GM12878 (cell line): ENCODE data around the gene C7orf33. TPM values are rescaled to one million over a fixed set of nuclear protein-coding genes. Genes with fewer than 3 reads are reported as not detected.

Experiments used
- ATAC-seq: fragments of 200-7000 bp; cut with Tn5 transposase; 3 replicates; pipeline ENCODE4 v1.9.1; 2020; ENCODE audit warnings: mild to moderate bottlenecking, moderate library complexity
- BruUV-seq: library from RNA; stranded (reverse); fragments of 400-500 nt; replicated peaks from 2 replicates; lab custom pipeline; 2021; lab: Mats Ljungman, UMichigan
- CTCF ChIA-PET: fragments of 300-600 bp; sonication (Branson Sonifier 250); formaldehyde crosslinking; extraction: SDS; loops from one replicate; lab custom pipeline; 2021; ENCODE audit warnings: inconsistent platforms; lab: Yijun Ruan, JAX
- POLR2A ChIA-PET: fragments of 350-600 bp; formaldehyde crosslinking; extraction: SDS; loops from one replicate; lab custom pipeline; 2021; ENCODE audit warnings: inconsistent platforms; lab: Charles Lee
- RAD21 ChIA-PET: fragments of 300-600 bp; sonication (Branson Sonifier 250); formaldehyde crosslinking; loops from one replicate; lab custom pipeline; 2023; ENCODE audit warnings: antibody characterized with exemption; ENCODE audit not compliant: unreplicated experiment; lab: Charles Lee
- SMC1A ChIA-PET: fragments of 300-600 bp; sonication (Branson Sonifier 250); formaldehyde crosslinking; loops from one replicate; lab custom pipeline; 2023; ENCODE audit not compliant: unreplicated experiment, uncharacterized antibody; lab: Charles Lee
- DNase-seq: peaks from one replicate; pipeline ENCODE4 v3.0.0-alpha.2; 2011; ENCODE audit warnings: low read depth, low spot score
- FAIRE-seq: peaks from 3 replicates; lab custom pipeline; 2011; peaks lifted over from hg19 to GRCh38; lab: Jason Lieb, UNC
- H2AFZ ChIP-seq: 2 replicates; pipeline ENCODE4 v1.6.0; 2011; ENCODE audit warnings: low read depth, low read length, control low read depth; ENCODE audit not compliant: control insufficient read depth
- H3K27ac ChIP-seq: 2 replicates; pipeline ENCODE4 v1.5.1; 2011; ENCODE audit warnings: control low read depth; ENCODE audit not compliant: control insufficient read depth, insufficient read depth
- H3K27me3 ChIP-seq, 2 experiments: replicated peaks in 1 of 2; 2 replicates each; pipeline versions ENCODE4 v1.6.0 to v1.6.1; 2011; ENCODE audit warnings: low read length in 1 of 2; ENCODE audit not compliant: control insufficient read depth in 2 of 2, insufficient read depth in 2 of 2
- H3K36me3 ChIP-seq, 2 experiments: 2 replicates each; pipeline ENCODE4 v1.5.1; 2011; ENCODE audit warnings: low read length in 1 of 2; ENCODE audit not compliant: control insufficient read depth in 2 of 2, insufficient read depth in 2 of 2
- H3K4me1 ChIP-seq: 2 replicates; pipeline ENCODE4 v1.6.1; 2011; ENCODE audit warnings: mild to moderate bottlenecking, low read length, moderate library complexity, mixed read lengths; ENCODE audit not compliant: control insufficient read depth, insufficient read depth
- H3K4me2 ChIP-seq: 2 replicates; pipeline ENCODE4 v1.6.0; 2011; ENCODE audit warnings: control low read depth; ENCODE audit not compliant: control insufficient read depth, insufficient read depth
- H3K4me3 ChIP-seq: fragments of 200-600 bp; sonication (generic); 2 replicates; pipeline ENCODE4 v1.5.1; 2016
- H3K79me2 ChIP-seq: 2 replicates; pipeline ENCODE4 v1.6.0; 2011; ENCODE audit warnings: low read length; ENCODE audit not compliant: control insufficient read depth, insufficient read depth
- H3K9ac ChIP-seq: 2 replicates; pipeline ENCODE4 v1.8.0; 2011; ENCODE audit warnings: low read length, control low read depth, mixed read lengths; ENCODE audit not compliant: control insufficient read depth, insufficient read depth
- H3K9me3 ChIP-seq: replicated peaks from 3 replicates; pipeline ENCODE4 v1.5.1; 2011; ENCODE audit warnings: mild to moderate bottlenecking, low read length; ENCODE audit not compliant: control insufficient read depth, insufficient read depth
- H4K20me1 ChIP-seq: 2 replicates; pipeline ENCODE4 v1.6.0; 2011; ENCODE audit not compliant: control insufficient read depth, insufficient read depth
- CBX5 ChIP-seq: sonication (generic); IDR thresholded peaks from 2 replicates; pipeline ENCODE4 v1.6.1; 2016; ENCODE audit warnings: low read depth, moderate library complexity, mild to moderate bottlenecking, inconsistent platforms
- CEBPB ChIP-seq, 2 experiments: fragments of 150-350 bp in 1 of 2; IDR thresholded peaks; 2 replicates each; pipeline ENCODE4 v1.6.1; 2012 to 2014; ENCODE audit warnings: low read depth in 2 of 2, low read length in 2 of 2, borderline replicate concordance in 1 of 2, inconsistent platforms in 1 of 2
- CHD1 ChIP-seq: IDR thresholded peaks from 2 replicates; pipeline ENCODE4 v1.6.1; 2012; ENCODE audit warnings: low read depth, low read length, improper control_type of control experiment
- DPF2 ChIP-seq: fragments of 450-650 bp; IDR thresholded peaks from 2 replicates; pipeline ENCODE4 v1.6.1; 2017; ENCODE audit warnings: mild to moderate bottlenecking
- ELK1 ChIP-seq: IDR thresholded peaks from 2 replicates; pipeline ENCODE4 v1.6.1; 2012; ENCODE audit warnings: low read depth, low read length, improper control_type of control experiment
- ETV6 ChIP-seq, 2 experiments: fragments of 450-650 bp in 1 of 2; IDR thresholded peaks in 1 of 2; conservative IDR thresholded peaks in 1 of 2; 2 replicates each; pipeline ENCODE4 v1.6.1; 2014; ENCODE audit warnings: antibody characterized with exemption in 1 of 2, borderline replicate concordance in 1 of 2, low read depth in 1 of 2, mild to moderate bottlenecking in 1 of 2, moderate library complexity in 1 of 2
- IKZF2 ChIP-seq, 2 experiments: fragments of 450-650 bp; IDR thresholded peaks; 2 replicates each; pipeline ENCODE4 v1.6.1; 2017; ENCODE audit warnings: mild to moderate bottlenecking in 2 of 2, moderate library complexity in 2 of 2
- MYB ChIP-seq: fragments of 150-350 bp; IDR thresholded peaks from 2 replicates; pipeline ENCODE4 v1.6.1; 2014; ENCODE audit warnings: mild to moderate bottlenecking, low read depth, low read length, borderline replicate concordance
- NFXL1 ChIP-seq: fragments of 450-650 bp; IDR thresholded peaks from 2 replicates; pipeline ENCODE4 v1.6.1; 2017; ENCODE audit warnings: antibody characterized with exemption, mild to moderate bottlenecking, borderline replicate concordance
- NFYA ChIP-seq: IDR thresholded peaks from 2 replicates; pipeline ENCODE4 v1.6.1; 2011; ENCODE audit warnings: low read depth, mild to moderate bottlenecking, low read length, improper control_type of control experiment, borderline replicate concordance
- NR2F1 ChIP-seq: fragments of 450-650 bp; conservative IDR thresholded peaks from 2 replicates; pipeline ENCODE4 v1.6.1; 2017; ENCODE audit warnings: mild to moderate bottlenecking
- POLR2AphosphoS2 ChIP-seq: IDR thresholded peaks from 2 replicates; pipeline ENCODE4 v1.6.1; 2011; ENCODE audit warnings: low read depth, mild to moderate bottlenecking, low read length, improper control_type of control experiment, moderate library complexity
- RAD21 ChIP-seq: IDR thresholded peaks from 2 replicates; pipeline ENCODE4 v1.6.1; 2011; ENCODE audit warnings: mild to moderate bottlenecking, low read depth, low read length, moderate library complexity; ENCODE audit not compliant: insufficient read depth
- RBBP5 ChIP-seq: fragments of 200-600 bp; sonication (generic); conservative IDR thresholded peaks from 2 replicates; pipeline ENCODE4 v1.6.1; 2016
- RFX5 ChIP-seq: IDR thresholded peaks from 2 replicates; pipeline ENCODE4 v1.6.1; 2011; ENCODE audit warnings: low read depth, low read length, improper control_type of control experiment
- SMAD1 ChIP-seq: fragments of 450-650 bp; IDR thresholded peaks from 2 replicates; pipeline ENCODE4 v1.6.1; 2018; ENCODE audit warnings: mild to moderate bottlenecking, low read depth; ENCODE audit not compliant: partially characterized antibody
- SMC3 ChIP-seq: IDR thresholded peaks from 2 replicates; pipeline ENCODE4 v1.6.1; 2011; ENCODE audit warnings: low read length, improper control_type of control experiment, borderline replicate concordance
- TAF1 ChIP-seq: IDR thresholded peaks from 2 replicates; pipeline ENCODE4 v1.6.1; 2011; ENCODE audit warnings: mild to moderate bottlenecking, low read depth, low read length, borderline replicate concordance
- TCF7 ChIP-seq: IDR thresholded peaks from 2 replicates; pipeline ENCODE4 v1.6.1; 2014; ENCODE audit warnings: antibody characterized with exemption, borderline replicate concordance
- ZBTB40 ChIP-seq: fragments of 450-650 bp; IDR thresholded peaks from 2 replicates; pipeline ENCODE4 v1.6.1; 2016; ENCODE audit warnings: mild to moderate bottlenecking, moderate library complexity, borderline replicate concordance
- WGBS: methylation state at CpG from one replicate; pipeline ENCODE4 v1.1.6; 2016; ENCODE audit warnings: low lambda C conversion rate; ENCODE audit not compliant: insufficient replicate concordance, insufficient coverage; ENCODE audit errors: missing lambda C conversion rate; 5-methylcytosine and 5-hydroxymethylcytosine counted together
- in situ Hi-C: fragments of 300-500 bp; cut with MboI; formaldehyde crosslinking; loops from 9 replicates; pipeline ENCODE4 v1.14.3; 2018; ENCODE audit warnings: mixed read lengths
- intact Hi-C: fragments of 100-400 bp; cut with micrococcal nuclease; formaldehyde crosslinking; loops from one replicate; pipeline ENCODE4 v1.14.2; 2022; ENCODE audit not compliant: unreplicated experiment
- polyA plus RNA-seq, 11 experiments: library from polyadenylated mRNA; depleted of rRNA in 4 of 11; unstranded in 6 of 11; stranded (reverse) in 5 of 11; fragments of >200 nt; fragmentation: Nextera tagmentation in 4 of 11; fragmentation: Illumina TruSeq in 1 of 11; extraction: Ambion mirVana in 4 of 11; extraction: Trizol in 1 of 11; gene quantifications; 1 replicate in 1 of 11; 2 replicates in 10 of 11; pipeline versions ENCODE4 v1.2.1 to v1.2.3, GENCODE V29; 2011 to 2016; ENCODE audit warnings: inconsistent platforms in 2 of 11, missing spikeins in 2 of 11, low read depth in 1 of 11
- total RNA-seq, 4 experiments: library from RNA; depleted of rRNA in 3 of 4; stranded (reverse); fragments of >200 nt in 3 of 4; fragmentation: Illumina TruSeq in 1 of 4; extraction: Trizol in 1 of 4; gene quantifications; 2 replicates each; pipeline versions ENCODE4 v1.2.1 to v1.2.3, GENCODE V29; 2013 to 2021

Gene C7orf33
- total and polyA plus RNA-seq, 10 of the 15 experiments (the other 5 are each of a cell fraction or from before 2014, with no cell fraction given) = not detected

- TF ChIP-seq POLR2AphosphoS2 (no peak), IKZF2 (IDR thresholded peaks at IDR 0.05) (no peak), RFX5 (no peak)
Measured at GRCh38 chr7:148553979-148554378, 36.6 kb upstream of the C7orf33 start (continued).

- DNase-seq (no peak), FAIRE-seq (no peak)
- TF ChIP-seq CEBPB (IDR thresholded peaks at IDR 0.05; ENCODE audit: borderline replicate concordance in 1 of 2, low read depth in 2 of 2, low read length in 2 of 2) (no peak), MYB (no peak), CBX5 (no peak), ELK1 (no peak), NFXL1 (no peak), SMAD1 (no peak), ETV6 (conservative IDR thresholded peaks at IDR 0.05 in 1 of 2, IDR thresholded peaks at IDR 0.05 in 1 of 2; ENCODE audit: borderline replicate concordance in 1 of 2, low read depth in 1 of 2) (no peak), DPF2 (no peak), TAF1 (no peak), NFYA (no peak), NR2F1 (no peak), ZBTB40 (no peak), TCF7 (no peak), RBBP5 (no peak), CHD1 (no peak), SMC3 (no peak), RAD21 (no peak)
- TF ChIP-seq, all 136 proteins: peak for 0
- in situ Hi-C loops = no loop called here
- Histone ChIP-seq H3K27me3 (peaks cover 0 to 4% of the 10 kb centered on the region in 2 experiments; a peak in 2 of 4 replicates), H3K9me3 (no peaks in the 10 kb centered on the region; the same call in 2 of the 3 replicates), H3K4me1 (no peaks in the 10 kb centered on the region), H4K20me1 (no peaks in the 10 kb centered on the region), H2AFZ (no peak overlapping the region), H3K9ac (no peak overlapping the region), H3K27ac (no peak overlapping the region), H3K4me3 (no peak overlapping the region), H3K4me2 (no peak overlapping the region), H3K79me2 (no peaks in the 10 kb centered on the region), H3K36me3 (no peaks in the 10 kb centered on the region)
- CTCF ChIA-PET = interaction anchor here (1.6 to 1.9 kb wide), 2 partner anchors 17 to 52 kb away, joined by 3 to 6 read pairs; no protein-coding TSS in a partner anchor
- WGBS = 23% methylated on average over 3 of the region's 3 CpGs
- peak; percentile 48; the same call in 2 of the 3 replicates for ATAC-seq
- POLR2A ChIA-PET = no interaction called here
- SMC1A ChIA-PET = interaction anchor here (0.6 to 1.5 kb wide), 2 partner anchors 18 to 419 kb away, joined by 3 to 7 read pairs; no protein-coding TSS in a partner anchor
- intact Hi-C loops = no loop called here
- RAD21 ChIA-PET = no interaction called here
- BruUV-seq = no TSS peak
Measured at GRCh38 chr7:148556892-148557291, 33.7 kb upstream of the C7orf33 start.
